ENCODE data around the gene AMD1.

The AMD1 gene

DNA sequence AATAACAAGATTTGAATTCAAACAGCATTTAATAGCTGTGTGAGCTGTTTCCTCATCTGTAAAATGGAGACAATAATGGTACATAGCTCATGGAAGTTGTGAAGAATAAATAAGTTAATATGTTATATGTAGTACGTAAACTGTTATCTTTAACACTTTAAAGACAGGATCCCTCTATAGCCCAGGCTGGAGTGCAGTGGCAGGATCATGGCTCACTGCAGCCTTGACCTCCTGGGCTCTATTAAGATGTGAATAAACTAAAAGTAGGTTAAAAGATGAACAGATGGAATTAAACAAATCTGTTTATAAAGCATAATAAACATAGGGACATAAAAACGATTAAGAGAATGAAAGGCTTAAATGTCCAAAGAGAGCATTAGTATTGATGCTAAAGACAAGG, 3.0 kb downstream of the AMD1 start:
- DNase-seq (ENCODE audit: low read depth), result no peak
- H3K4me3 ChIP-seq (ENCODE audit: low read depth, low read length), result peak overlapping the region; percentile 82
- no peak for TF ChIP-seq CTCF (conservative IDR thresholded peaks at IDR 0.05; ENCODE audit: low read depth, low read length)

DNA sequence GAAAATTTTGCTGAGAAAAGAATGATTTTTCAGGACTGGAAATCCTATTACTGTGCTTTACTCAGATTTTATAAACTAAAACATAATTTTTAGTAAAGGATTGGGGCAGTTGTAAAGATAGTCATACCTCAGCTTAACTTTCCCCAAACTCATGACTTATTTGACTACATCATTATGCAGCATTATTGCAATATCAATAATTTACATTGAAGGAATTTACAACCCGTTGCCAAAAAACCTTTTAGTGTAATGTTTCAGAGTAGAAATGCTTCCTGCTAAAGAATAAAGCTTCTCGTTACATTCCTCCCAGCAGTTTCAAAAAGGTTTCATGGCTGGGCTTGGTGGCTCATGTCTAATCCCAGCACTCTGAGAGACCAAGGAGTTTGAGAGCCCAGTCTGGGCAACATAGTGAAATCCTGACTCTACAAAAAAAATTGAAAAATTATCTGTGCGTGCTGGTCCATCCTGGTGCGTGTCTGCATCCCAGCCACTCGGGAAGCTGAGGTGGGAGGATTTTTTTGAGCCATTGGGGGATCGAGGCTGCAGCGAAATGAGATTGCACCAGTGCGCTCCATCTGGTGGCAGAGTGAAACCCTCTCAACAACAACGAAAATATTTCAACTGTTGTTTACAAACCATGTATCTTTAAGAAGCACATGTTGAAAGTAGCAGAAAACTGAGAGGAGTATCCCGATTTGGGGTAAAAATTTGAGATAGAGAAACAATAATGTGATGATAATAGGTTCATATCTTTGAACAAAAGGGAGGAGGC, 4.4 kb downstream of the AMD1 start:
- peak; percentile 67 for DNase-seq (ENCODE audit: low read depth)
- peak; percentile 81 for TF ChIP-seq CTCF (conservative IDR thresholded peaks at IDR 0.05; ENCODE audit: low read depth, low read length)
- peak overlapping the region; percentile 20 for H3K4me3 ChIP-seq (ENCODE audit: low read depth, low read length)

- no peak for DNase-seq (ENCODE audit: low read depth)
- H3K4me3 ChIP-seq (ENCODE audit: low read depth, low read length), result no peak overlapping the region
- no peak for TF ChIP-seq CTCF (conservative IDR thresholded peaks at IDR 0.05; ENCODE audit: low read depth, low read length)
These were observed 6.1 kb downstream of the AMD1 start for GRCh38 chr6:110880651-110881050.

GRCh38 chr6:110881546-110882273, 7.1 kb downstream of the AMD1 start:
- TF ChIP-seq CTCF (conservative IDR thresholded peaks at IDR 0.05; ENCODE audit: low read depth, low read length), result no peak
- H3K4me3 ChIP-seq (ENCODE audit: low read depth, low read length), result no peak overlapping the region
- DNase-seq (ENCODE audit: low read depth), result no peak

DNA sequence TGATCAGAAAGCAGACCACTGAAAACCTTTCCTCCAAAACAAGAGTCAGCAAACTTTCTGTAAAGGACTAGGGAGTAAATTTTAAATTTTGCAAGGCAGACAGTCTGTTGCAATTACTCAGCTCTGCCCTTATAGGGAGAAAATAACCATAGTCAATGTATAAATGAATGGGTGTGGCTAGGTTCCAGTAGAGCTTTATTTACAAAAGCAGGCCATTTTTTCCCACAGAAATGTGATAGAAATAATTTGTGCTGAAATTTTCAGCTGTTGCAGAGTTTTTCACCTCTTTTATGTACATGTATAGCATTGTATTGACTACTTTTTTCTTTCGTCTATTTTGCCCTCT, 7.7 kb downstream of the AMD1 start:
- peak; percentile 13 for DNase-seq (ENCODE audit: low read depth)
- no peak overlapping the region for H3K4me3 ChIP-seq (ENCODE audit: low read depth, low read length)
- TF ChIP-seq CTCF (conservative IDR thresholded peaks at IDR 0.05; ENCODE audit: low read depth, low read length), result no peak

DNA sequence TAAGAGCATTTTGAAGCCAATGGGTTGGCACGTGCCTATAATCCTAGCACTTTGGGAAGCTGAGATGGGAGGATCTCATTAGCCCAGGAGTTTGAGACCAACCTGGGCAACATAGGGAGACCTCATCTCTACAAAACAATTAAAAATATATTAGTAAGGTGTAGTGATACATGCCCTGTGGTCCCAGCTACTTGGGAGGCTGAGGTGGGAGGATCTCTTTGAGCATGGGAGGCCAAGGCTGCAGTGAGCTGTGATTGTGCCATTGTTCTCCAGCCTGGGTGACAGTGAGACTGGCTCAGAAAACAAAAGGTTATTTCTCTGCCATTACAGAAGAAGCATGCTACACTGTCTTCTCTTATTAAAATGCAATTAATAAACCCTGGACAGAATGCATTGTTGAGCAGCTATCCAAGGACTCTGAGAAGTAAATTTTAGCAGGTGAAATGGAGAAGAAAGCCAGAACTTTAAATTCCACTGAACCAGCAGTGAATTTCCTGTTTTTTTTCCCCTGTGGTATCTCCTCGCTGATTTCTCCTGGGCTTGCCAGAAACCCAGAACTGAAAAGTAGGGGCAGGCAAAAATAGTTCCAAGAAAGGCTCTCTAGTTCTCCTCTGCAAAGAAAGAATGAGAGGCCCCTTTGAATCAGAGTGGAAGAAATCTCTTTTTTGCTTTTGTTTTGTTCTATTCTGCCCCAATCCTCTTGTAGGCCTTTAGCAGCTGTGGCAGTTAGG, 8.4 kb downstream of the AMD1 start:
- H3K4me3 ChIP-seq (ENCODE audit: low read depth, low read length), result no peak overlapping the region
- no peak for TF ChIP-seq CTCF (conservative IDR thresholded peaks at IDR 0.05; ENCODE audit: low read depth, low read length)
- peak; percentile 19 for DNase-seq (ENCODE audit: low read depth)
